Measurements from ENCODE around the gene HSPA1B.
"Not testable (repeated sequence)": the region's sequence is repeated elsewhere in the genome, so short reads cannot be mapped to it uniquely, and the experiment has no call there.

Gene HSPA1B

GRCh38 chr6:31829633-31830283 is 2.2 kb downstream of the HSPA1B start:
- peak; percentile 24 for FAIRE-seq

GRCh38 chr6:31830886-31831335 is 3.4 kb downstream of the HSPA1B start:
- no peak for FAIRE-seq

- FAIRE-seq: no peak
Observed at GRCh38 chr6:31831350-31832215, 4.0 kb downstream of the HSPA1B start.

GRCh38 chr6:31834367-31835250 is 7.1 kb downstream of the HSPA1B start:
- FAIRE-seq: no peak

GRCh38 chr6:31836047-31836473 is 8.5 kb downstream of the HSPA1B start:
- FAIRE-seq: no peak

- no peak for FAIRE-seq
Observed at GRCh38 chr6:31836474-31837368, 9.2 kb downstream of the HSPA1B start.

- no peak for FAIRE-seq
Observed at GRCh38 chr6:31837369-31838113, 10.0 kb downstream of the HSPA1B start.

GRCh38 chr6:31838114-31838553 is 10.6 kb downstream of the HSPA1B start:
- FAIRE-seq: not testable (repeated sequence)

GRCh38 chr6:31838968-31839367 is 11.4 kb downstream of the HSPA1B start:
- no peak for FAIRE-seq

- not testable (repeated sequence) for FAIRE-seq
Observed at GRCh38 chr6:31839779-31840126, 12.2 kb downstream of the HSPA1B start.

- no peak for FAIRE-seq
Observed at GRCh38 chr6:31842053-31842452, 14.5 kb downstream of the HSPA1B start.

GRCh38 chr6:31844507-31844906 is 17.0 kb downstream of the HSPA1B start:
- no peak for FAIRE-seq

GRCh38 chr6:31847276-31847978 is 19.9 kb downstream of the HSPA1B start:
- FAIRE-seq: no peak

- no peak for FAIRE-seq
Observed at GRCh38 chr6:31850765-31851484, 23.4 kb downstream of the HSPA1B start.

GRCh38 chr6:31851485-31851832 is 23.9 kb downstream of the HSPA1B start:
- FAIRE-seq: no peak

- FAIRE-seq: not testable (repeated sequence)
Observed at GRCh38 chr6:31851980-31852718, 24.6 kb downstream of the HSPA1B start.

- not testable (repeated sequence) for FAIRE-seq
Observed at GRCh38 chr6:31857774-31858173, 30.2 kb downstream of the HSPA1B start.

- FAIRE-seq: no peak
Observed at GRCh38 chr6:31858707-31859106, 31.2 kb downstream of the HSPA1B start.

- no peak for FAIRE-seq
Observed at GRCh38 chr6:31859923-31860322, 32.4 kb downstream of the HSPA1B start.

Data from islet of Langerhans (tissue), 1 donor.